ENCODE measurements around the gene TMEM209.

DNA sequence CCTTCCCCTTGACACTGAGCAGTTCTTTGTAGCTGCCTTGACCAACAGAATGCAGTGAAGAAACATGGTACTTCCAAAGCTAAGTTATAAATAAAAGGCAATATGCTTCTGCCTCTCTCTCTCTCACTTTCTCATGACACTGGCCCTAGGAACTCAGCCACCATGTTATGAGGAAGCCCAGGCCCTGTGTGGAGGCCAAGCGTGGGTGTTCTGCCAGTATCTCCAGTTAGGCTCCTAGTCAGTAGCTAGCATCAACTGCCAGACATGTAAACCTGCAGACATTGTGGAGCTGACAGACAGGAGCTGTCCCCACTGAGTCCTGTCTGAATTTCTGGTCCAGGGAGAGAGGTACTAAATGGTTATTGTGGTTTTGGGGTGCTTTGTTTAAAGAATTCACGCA, 45.2 kb downstream of the TMEM209 start:
- TF ChIP-seq ZNF660 (tag by site-specific recombination; IDR thresholded peaks at IDR 0.05) (no peak), SP7 (tag by site-specific recombination; IDR thresholded peaks at IDR 0.05) (no peak), ZNF10 (tag by site-specific recombination; IDR thresholded peaks at IDR 0.05) (no peak)
- TF ChIP-seq, protein P1, sequence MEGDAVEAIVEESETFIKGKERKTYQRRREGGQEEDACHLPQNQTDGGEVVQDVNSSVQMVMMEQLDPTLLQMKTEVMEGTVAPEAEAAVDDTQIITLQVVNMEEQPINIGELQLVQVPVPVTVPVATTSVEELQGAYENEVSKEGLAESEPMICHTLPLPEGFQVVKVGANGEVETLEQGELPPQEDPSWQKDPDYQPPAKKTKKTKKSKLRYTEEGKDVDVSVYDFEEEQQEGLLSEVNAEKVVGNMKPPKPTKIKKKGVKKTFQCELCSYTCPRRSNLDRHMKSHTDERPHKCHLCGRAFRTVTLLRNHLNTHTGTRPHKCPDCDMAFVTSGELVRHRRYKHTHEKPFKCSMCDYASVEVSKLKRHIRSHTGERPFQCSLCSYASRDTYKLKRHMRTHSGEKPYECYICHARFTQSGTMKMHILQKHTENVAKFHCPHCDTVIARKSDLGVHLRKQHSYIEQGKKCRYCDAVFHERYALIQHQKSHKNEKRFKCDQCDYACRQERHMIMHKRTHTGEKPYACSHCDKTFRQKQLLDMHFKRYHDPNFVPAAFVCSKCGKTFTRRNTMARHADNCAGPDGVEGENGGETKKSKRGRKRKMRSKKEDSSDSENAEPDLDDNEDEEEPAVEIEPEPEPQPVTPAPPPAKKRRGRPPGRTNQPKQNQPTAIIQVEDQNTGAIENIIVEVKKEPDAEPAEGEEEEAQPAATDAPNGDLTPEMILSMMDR (tag by site-specific recombination; IDR thresholded peaks at IDR 0.05), result no peak
